Stimulated activated CD4-positive, alpha-beta T cell treated with anti-CD3 and anti-CD28 coated beads, Interleukin-2, amount 100 ng/mL, for 24 hours (primary cell): ENCODE measurements around the gene ATP6V1G1.
"Not testable (repeated sequence)": the region's sequence is repeated elsewhere in the genome, so short reads cannot be mapped to it uniquely, and the experiment has no call there.

ENCODE experiments used
- DNase-seq, 2 donors: peaks; one replicate each; pipeline ENCODE4 v3.0.0-alpha.2; 2020

ATP6V1G1 gene

DNA sequence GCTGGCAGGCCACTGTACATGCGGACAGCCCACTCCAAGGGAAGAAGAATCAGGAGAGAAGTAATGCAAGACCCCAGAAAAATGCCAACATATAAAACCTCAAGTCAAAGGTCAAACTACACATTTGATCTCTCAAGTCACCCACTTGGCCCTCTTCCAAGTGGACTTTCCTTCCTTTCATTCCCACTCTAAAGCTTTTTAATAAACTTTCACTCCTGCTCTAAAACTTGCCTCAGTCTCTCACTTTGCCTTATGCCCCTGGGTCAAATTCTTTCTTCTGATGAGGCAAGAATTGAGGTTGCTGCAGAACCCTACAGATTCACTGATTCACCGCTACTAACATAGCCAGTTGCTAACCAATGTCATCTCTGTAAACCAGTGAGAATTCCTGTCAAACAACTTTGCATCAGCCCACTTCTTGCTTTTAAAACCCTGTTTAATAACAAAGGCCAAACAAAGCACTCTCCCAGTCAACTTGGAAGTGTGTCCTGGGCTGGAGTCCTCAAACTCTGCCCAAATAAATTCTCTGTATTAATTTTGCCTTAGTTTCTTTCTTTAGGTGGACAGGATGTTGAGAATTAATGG is 6.9 kb upstream of the ATP6V1G1 start:
- no peak for DNase-seq

DNA sequence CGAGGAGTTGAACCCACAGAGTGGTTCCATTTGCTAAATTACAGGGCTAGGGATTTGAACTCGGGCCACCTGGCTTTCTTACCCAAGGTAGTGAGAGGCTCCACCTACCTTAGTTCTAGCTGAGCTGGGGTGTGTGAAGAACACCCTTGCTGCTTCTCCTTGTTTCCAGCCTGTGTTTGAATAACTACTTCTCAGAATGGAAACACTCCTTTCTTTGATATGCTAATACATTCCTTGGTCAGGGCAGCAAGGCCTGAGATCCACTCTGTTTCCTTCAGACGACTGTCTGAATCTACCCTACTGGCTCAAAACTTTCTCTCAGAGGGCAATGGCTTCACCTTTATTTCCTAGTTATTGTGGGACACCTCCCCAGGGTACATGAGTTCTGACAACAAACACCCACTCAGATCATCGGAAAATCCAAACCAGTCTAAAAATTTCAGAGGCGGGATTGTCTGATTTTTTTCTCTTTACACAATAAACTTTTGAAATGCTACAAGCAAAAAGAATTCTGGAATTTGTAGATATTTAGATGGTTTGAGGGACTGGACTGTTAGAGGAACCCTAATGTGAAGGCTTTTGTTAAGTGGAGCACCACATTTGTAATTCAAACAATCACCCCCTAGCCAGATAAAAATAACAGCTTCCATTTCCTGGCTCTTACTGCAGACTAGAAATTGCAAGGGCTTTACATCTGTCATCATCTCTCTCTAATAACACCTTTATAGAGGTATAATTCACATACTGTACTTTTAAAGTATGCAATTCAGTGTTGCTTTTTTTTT is 4.0 kb upstream of the ATP6V1G1 start:
- no peak for DNase-seq

DNA sequence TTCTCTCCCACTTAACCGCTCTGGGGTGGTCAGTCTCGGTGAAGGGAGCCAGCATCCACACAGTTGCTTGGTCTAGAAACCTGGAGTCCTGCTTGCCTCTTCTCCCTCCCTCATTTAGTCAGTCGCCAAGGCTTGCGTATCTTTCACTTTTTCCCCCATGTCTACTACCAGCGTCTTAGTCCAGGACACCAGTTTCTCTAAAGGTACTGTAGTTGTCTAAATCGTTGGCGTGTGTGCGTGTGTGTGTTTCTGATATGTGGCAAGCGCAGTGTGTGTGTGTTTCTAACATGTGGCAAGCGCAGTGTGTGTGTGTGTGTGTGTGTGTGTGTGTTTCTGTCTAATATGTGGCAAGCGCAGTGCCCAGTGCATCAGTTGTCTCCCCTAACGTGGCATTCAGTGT is 641 bp downstream of the ATP6V1G1 start:
- DNase-seq, result peak; percentile 20 to 36

GRCh38 chr9:114588651-114589526 is 1.3 kb downstream of the ATP6V1G1 start:
- DNase-seq, result no peak

GRCh38 chr9:114590328-114590727 is 2.8 kb downstream of the ATP6V1G1 start:
- DNase-seq, result no peak

GRCh38 chr9:114591291-114591787 is 3.8 kb downstream of the ATP6V1G1 start:
- no peak for DNase-seq

- DNase-seq, result no peak
These were observed 4.3 kb downstream of the ATP6V1G1 start for GRCh38 chr9:114591849-114592248.

GRCh38 chr9:114592356-114592755 is 4.8 kb downstream of the ATP6V1G1 start:
- DNase-seq, result peak; percentile 25 to 41

DNA sequence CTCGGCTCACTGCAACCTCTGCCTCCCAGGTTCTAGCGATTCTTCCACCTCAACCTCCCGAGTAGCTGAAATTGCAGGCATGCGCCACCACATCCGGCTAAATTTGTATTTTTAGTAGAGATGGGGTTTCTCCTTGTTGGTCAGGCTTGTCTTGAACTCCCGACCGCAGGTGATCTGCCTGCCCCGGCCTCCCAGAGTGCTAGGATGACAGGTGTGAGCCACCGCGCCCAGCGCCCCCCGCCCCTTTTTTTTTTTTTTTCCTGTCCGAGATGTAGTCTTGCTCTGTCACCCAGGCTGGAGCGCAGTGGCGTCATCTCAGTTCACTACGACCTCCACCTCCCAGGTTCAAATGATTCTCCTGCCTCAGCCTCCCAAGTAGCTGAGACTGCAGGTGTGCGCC is 6.6 kb downstream of the ATP6V1G1 start:
- DNase-seq, result no peak

- not testable (repeated sequence) for DNase-seq
These were observed 13.1 kb downstream of the ATP6V1G1 start for GRCh38 chr9:114600502-114601248.

- not testable (repeated sequence) for DNase-seq
These were observed 14.2 kb downstream of the ATP6V1G1 start for GRCh38 chr9:114601787-114602186.

GRCh38 chr9:114602620-114603019 is 15.1 kb downstream of the ATP6V1G1 start:
- DNase-seq, result no peak

DNA sequence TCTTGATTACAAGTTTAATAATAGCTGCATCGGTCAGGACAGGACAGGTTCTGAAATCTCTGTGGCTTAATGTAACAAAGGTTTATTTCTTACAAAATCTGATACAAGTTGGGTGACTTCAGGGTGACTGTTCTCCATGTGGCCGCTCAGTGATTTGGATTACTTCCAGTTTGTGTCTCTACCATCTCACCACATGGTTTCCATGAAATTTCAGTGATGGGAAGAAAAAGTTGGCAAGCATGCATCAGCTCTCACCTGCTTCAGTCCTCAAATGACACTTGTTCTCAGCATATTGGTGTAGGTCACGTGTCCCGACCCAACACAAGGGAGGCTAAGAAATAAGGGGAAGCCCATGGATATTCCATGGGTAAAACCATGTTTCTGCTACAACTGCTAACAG is 15.7 kb downstream of the ATP6V1G1 start:
- no peak for DNase-seq

DNA sequence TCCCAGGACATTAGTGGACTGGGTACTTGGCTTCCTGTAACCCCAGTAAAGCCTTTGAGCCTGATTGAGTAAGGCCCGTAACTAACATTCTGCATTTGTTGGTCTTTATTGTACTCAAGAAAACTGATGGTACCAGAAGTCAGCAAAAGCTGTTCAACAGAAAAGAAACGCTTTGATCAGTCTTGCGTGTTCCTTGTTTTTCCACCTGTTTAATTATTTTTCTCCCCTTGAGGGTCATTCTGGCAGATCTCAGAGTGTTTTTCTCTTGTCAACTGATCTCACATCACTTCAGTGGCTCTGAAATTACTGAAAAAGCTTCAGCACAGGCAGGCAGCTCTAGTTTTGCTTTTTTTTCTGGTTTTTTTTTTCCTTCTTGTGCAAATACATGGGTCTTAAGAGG is 17.4 kb downstream of the ATP6V1G1 start:
- no peak for DNase-seq

- no peak for DNase-seq
These were observed 18.5 kb downstream of the ATP6V1G1 start for GRCh38 chr9:114606068-114606467.

GRCh38 chr9:114606597-114607207 is 19.1 kb downstream of the ATP6V1G1 start:
- DNase-seq, result no peak

DNA sequence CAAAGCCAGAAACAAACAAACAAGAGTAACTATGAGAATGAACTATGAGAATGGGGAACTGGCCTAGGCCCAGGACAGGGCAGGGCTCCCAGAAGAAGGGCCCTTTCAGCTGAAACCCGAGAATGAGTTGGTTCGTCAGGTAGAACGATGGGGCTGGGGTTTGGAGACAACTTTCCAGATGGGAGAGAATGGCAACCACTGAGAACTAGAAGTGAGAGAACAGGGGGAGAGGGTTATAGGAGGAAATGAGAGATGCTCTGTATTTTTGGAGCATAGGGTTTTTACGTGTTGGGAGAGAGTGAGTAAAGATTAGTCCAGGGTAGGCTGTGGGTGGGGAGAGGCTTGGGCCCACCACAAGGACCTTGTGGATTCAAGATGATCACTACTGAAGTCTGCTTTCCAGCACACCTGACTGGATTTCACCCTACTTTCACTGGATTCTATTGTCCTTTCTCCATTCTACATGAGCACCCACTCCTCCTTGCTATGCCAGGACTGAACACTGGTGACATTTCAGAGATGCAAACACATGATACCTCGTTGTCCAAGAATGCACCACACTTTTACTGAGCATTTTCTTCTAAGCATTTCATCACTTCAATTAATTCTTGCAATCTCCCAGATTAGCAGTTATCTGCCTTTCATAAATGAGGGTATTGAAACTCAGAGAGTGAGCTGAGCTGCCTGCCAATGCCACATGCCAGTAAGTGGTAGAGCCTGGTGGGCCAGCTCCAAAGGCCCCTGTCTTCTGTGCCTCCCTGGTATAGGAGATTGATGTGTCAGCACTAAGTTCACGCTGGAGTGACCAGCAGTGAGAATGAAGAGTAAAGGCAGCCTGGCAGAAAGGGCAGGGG is 20.3 kb downstream of the ATP6V1G1 start:
- DNase-seq, result no peak

GRCh38 chr9:114608525-114608796 is 20.9 kb downstream of the ATP6V1G1 start:
- DNase-seq, result no peak

DNA sequence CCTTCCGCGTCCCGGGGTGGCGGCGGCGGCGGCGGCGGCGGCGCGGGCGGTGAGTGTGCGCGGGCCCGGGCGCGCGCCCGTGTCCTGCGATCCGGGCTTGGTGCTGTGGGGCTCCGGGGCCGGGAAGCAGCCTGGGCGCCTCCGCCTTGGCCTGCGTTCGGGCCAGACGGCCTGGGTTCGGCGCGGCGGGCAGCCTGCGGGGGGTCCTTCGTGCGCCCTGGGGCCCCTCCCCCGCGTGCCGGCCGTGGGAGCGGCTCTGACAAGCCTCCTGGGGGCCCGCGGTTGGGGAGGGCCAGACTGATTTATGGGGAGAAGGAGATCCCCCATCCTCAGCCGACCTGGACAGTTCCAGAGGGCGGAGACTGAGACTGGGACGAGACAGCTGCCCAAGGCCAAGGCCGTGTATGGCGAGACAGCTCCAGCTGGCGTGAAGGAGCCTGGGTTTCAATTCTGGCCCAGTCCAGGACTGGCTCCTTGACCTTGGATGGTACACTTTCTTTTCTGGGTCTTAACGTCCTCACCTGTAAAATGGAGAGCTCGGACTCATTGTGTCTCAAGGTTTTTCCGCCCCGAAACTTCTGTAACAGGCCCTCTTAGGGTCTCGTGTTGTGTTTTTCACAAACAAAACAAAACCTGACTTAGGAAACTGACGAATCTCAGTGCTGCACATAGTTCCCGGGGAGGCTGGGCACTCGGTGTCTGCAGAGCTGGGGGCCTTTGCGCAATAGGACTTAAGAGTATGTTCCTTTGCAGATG is 24.1 kb downstream of the ATP6V1G1 start:
- peak; percentile 54 to 62 for DNase-seq

DNA sequence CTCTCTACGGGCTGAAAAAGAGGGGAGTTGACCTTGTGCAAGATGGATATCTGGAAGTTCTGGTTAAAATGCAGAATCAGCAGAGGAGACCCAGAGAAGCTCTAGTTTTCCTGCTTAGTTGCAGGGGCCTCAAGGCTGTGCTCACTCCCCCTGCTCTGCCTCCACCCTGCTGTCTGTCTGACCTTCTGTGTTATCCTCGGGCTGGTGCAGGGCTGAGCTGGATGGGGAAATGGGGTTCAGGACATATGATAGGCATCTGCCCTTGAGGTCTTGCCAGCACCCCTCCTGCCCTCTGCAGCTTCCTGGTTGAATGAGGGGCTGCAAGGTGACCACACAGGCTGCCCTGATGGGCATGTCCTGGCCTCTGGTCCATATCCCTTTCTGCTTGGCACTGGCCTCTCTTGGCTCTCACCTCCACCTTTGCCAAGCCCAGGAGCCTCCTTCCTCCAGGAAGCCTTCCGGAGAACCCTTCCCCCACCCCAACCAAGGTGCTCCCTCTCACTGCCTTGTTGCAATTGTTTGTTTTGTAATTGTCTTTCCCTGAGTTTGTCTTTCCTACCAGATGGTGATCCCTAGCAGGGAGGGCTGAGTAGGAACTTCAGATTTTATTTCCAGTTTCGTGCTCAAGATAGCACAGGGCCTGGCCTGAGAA is 24.8 kb downstream of the ATP6V1G1 start:
- DNase-seq, result peak; percentile 7 to 26
